SK-N-SH (cell line): ENCODE data around the gene SMYD3. TPM values are rescaled to one million over a fixed set of nuclear protein-coding genes. Genes with fewer than 3 reads are reported as not detected.

Experiments
- CTCF ChIA-PET: fragments of 300-600, 350-600 bp; formaldehyde crosslinking; extraction: SDS; loops from one replicate; lab custom pipeline; 2021; lab: Yijun Ruan, JAX
- POLR2A ChIA-PET: fragments of 350-600 bp; sonication (Branson Sonifier 250); formaldehyde crosslinking; extraction: SDS; loops from one replicate; lab custom pipeline; 2020; ENCODE audit warnings: antibody characterized with exemption, inconsistent platforms; lab: Yijun Ruan, JAX
- DNase-seq: peaks from one replicate; pipeline ENCODE4 v3.0.0; 2012
- H2AFZ ChIP-seq: fragments of 200-600 bp; sonication (generic); 2 replicates; pipeline ENCODE4 v1.8.1; 2016; ENCODE audit warnings: antibody characterized with exemption, mild to moderate bottlenecking, low read depth
- H3F3A ChIP-seq: fragments of 200-600 bp; sonication (generic); replicated peaks from 2 replicates; pipeline ENCODE3; 2016; ENCODE audit warnings: antibody characterized with exemption, mild to moderate bottlenecking; ENCODE audit not compliant: insufficient read depth
- H3K27ac ChIP-seq, 2 experiments: fragments of 200-500 bp in 1 of 2; fragments of 200-600 bp in 1 of 2; sonication (Bioruptor generic) in 1 of 2; sonication (generic), shearing (Covaris generic) in 1 of 2; 2 replicates each; pipeline versions ENCODE4 v1.5.1 to v1.6.1; 2014 to 2016; ENCODE audit warnings: low read depth in 2 of 2, inconsistent platforms in 1 of 2, low read length in 1 of 2, mild to moderate bottlenecking in 1 of 2, mixed read lengths in 1 of 2
- H3K27me3 ChIP-seq: fragments of 200-600 bp; sonication (generic), shearing (Covaris generic); 2 replicates; pipeline ENCODE4 v1.6.1; 2016; ENCODE audit warnings: mixed run types; ENCODE audit not compliant: insufficient read depth
- H3K36me3 ChIP-seq, 2 experiments: fragments of 200-500 bp in 1 of 2; fragments of 200-600 bp in 1 of 2; sonication (Bioruptor generic) in 1 of 2; sonication (generic) in 1 of 2; replicated peaks in 1 of 2; 2 replicates each; pipeline versions ENCODE3 to v1.5.1; 2014 to 2016; ENCODE audit warnings: low read length in 1 of 2, mild to moderate bottlenecking in 1 of 2; ENCODE audit not compliant: insufficient read depth in 2 of 2, control insufficient read depth in 1 of 2
- H3K4me1 ChIP-seq, 2 experiments: fragments of 200-500 bp in 1 of 2; fragments of 200-600 bp in 1 of 2; sonication (Bioruptor generic) in 1 of 2; sonication (generic), shearing (Covaris generic) in 1 of 2; 2 replicates each; pipeline versions ENCODE4 v1.5.1 to v1.6.1; 2014 to 2016; ENCODE audit warnings: low read depth in 1 of 2, low read length in 1 of 2, mixed run types in 1 of 2; ENCODE audit not compliant: insufficient read depth in 2 of 2, control insufficient read depth in 1 of 2
- H3K4me2 ChIP-seq: fragments of 200-600 bp; sonication (generic), shearing (Covaris generic); 2 replicates; pipeline ENCODE4 v1.6.1; 2017; ENCODE audit warnings: mixed run types
- H3K4me3 ChIP-seq, 2 experiments: fragments of 200-500 bp in 1 of 2; fragments of 200-600 bp in 1 of 2; sonication (Bioruptor generic) in 1 of 2; sonication (generic), shearing (Covaris generic) in 1 of 2; 2 replicates each; pipeline versions ENCODE4 v1.5.1 to v1.8.1; 2014 to 2016; ENCODE audit warnings: low read depth in 2 of 2, inconsistent platforms in 1 of 2, low read length in 1 of 2, mild to moderate bottlenecking in 1 of 2, mixed read lengths in 1 of 2, moderate library complexity in 1 of 2
- H3K79me2 ChIP-seq: fragments of 200-600 bp; sonication (generic); 2 replicates; pipeline ENCODE4 v1.8.1; 2017; ENCODE audit warnings: mild to moderate bottlenecking; ENCODE audit not compliant: insufficient read depth
- H3K9ac ChIP-seq: fragments of 200-600 bp; sonication (generic); 2 replicates; pipeline ENCODE4 v1.6.1; 2017; ENCODE audit warnings: mixed run types
- H3K9me2 ChIP-seq: fragments of 200-600 bp; sonication (generic); 2 replicates; pipeline ENCODE4 v1.6.1; 2017; ENCODE audit warnings: mixed run types
- H3K9me3 ChIP-seq: fragments of 200-600 bp; sonication (generic); 2 replicates; pipeline ENCODE4 v1.6.1; 2017; ENCODE audit warnings: mixed run types, mild to moderate bottlenecking, moderate library complexity
- H4K20me1 ChIP-seq: fragments of 200-600 bp; sonication (generic); 2 replicates; pipeline ENCODE4 v1.6.1; 2017; ENCODE audit warnings: mild to moderate bottlenecking, mixed run types; ENCODE audit not compliant: insufficient read depth
- CHD2 ChIP-seq: fragments of 150-350 bp; IDR thresholded peaks from 2 replicates; pipeline ENCODE4 v1.6.1; 2018; ENCODE audit warnings: low read length; ENCODE audit not compliant: partially characterized antibody
- FOSL2 ChIP-seq: IDR thresholded peaks from 2 replicates; pipeline ENCODE4 v1.4.0; 2012; ENCODE audit warnings: low read depth, mild to moderate bottlenecking, moderate library complexity, borderline replicate concordance
- FOXM1 ChIP-seq: IDR thresholded peaks from 2 replicates; pipeline ENCODE4 v1.4.0; 2012; ENCODE audit warnings: low read depth, mild to moderate bottlenecking
- MEF2A ChIP-seq: IDR thresholded peaks from 2 replicates; pipeline ENCODE4 v1.4.0; 2012; ENCODE audit warnings: low read depth, borderline replicate concordance
- MXI1 ChIP-seq: IDR thresholded peaks from 2 replicates; pipeline ENCODE4 v1.6.1; 2012; ENCODE audit warnings: mild to moderate bottlenecking, low read depth, low read length, improper control_type of control experiment
- NFIC ChIP-seq: IDR thresholded peaks from 2 replicates; pipeline ENCODE4 v1.4.0; 2012; ENCODE audit warnings: borderline replicate concordance
- POLR2AphosphoS5 ChIP-seq: IDR thresholded peaks from 2 replicates; pipeline ENCODE4 v1.6.1; 2012; ENCODE audit warnings: low read depth, low read length
- RCOR1 ChIP-seq: fragments of 150-350 bp; IDR thresholded peaks from 2 replicates; pipeline ENCODE4 v1.6.1; 2017; ENCODE audit warnings: antibody characterized with exemption, low read length
- RXRA ChIP-seq: IDR thresholded peaks from 2 replicates; pipeline ENCODE4 v1.4.0; 2012; ENCODE audit warnings: low read depth, mild to moderate bottlenecking, borderline replicate concordance
- TAF1 ChIP-seq: IDR thresholded peaks from 2 replicates; pipeline ENCODE4 v1.6.1; 2012; ENCODE audit warnings: low read depth, mild to moderate bottlenecking, low read length, moderate library complexity, borderline replicate concordance
- TCF12 ChIP-seq: IDR thresholded peaks from 2 replicates; pipeline ENCODE4 v1.4.0; 2012
- TEAD4 ChIP-seq: IDR thresholded peaks from 2 replicates; pipeline ENCODE4 v1.4.0; 2012; ENCODE audit warnings: mild to moderate bottlenecking, borderline replicate concordance; ENCODE audit not compliant: insufficient read depth
- WGBS: methylation state at CpG from one replicate; pipeline ENCODE4 v1.1.6; 2017; ENCODE audit warnings: low lambda C conversion rate; 5-methylcytosine and 5-hydroxymethylcytosine counted together
- polyA plus RNA-seq, 3 experiments: library from polyadenylated mRNA; depleted of rRNA; stranded (reverse); fragments of >200 nt; gene quantifications; 2 replicates each; pipeline ENCODE4 v1.2.3, GENCODE V29; 2012
- TF ChIP-seq, protein P1 (sequence below): fragments of 150-350 bp; IDR thresholded peaks from 2 replicates; pipeline ENCODE4 v1.6.1; 2016; ENCODE audit warnings: mild to moderate bottlenecking, low read depth, low read length
- TF ChIP-seq, protein P2 (sequence below): IDR thresholded peaks from 2 replicates; pipeline ENCODE4 v1.4.0; 2012; ENCODE audit warnings: low read depth, borderline replicate concordance
- TF ChIP-seq, protein P3 (sequence below): IDR thresholded peaks from 2 replicates; pipeline ENCODE4 v1.6.1; 2012; ENCODE audit warnings: mild to moderate bottlenecking, low read depth, low read length, moderate library complexity
- TF ChIP-seq, protein P4 (sequence below): IDR thresholded peaks from 2 replicates; pipeline ENCODE4 v1.4.0; 2012; ENCODE audit warnings: low read depth, borderline replicate concordance

The SMYD3 gene
- polyA plus RNA-seq, 1 of the 3 experiments (the other 2 are of a cell fraction) = 31.4 TPM

DNA sequence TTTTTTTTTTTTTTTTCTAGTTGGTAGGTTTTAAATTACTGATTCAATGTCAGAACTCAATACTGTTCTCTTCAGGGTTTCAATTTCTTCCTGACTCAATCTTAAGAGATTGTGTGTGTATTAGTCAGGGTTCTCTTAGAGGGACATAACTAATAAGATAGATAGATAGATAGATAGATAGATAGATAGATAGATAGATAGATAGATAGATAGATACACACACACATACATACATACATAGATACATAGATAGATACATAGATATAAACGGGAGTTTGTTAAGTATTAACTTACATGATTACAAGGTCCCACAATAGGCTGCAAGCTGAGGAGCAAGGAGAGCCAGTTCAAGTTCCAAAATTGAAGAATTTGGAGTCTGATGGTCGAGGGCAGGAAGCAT lies 251.3 kb downstream of the SMYD3 start:
- Histone ChIP-seq H3K79me2 (no peaks in the 10 kb centered on the region), H3K9ac (no peak overlapping the region), H4K20me1 (no peaks in the 10 kb centered on the region), H3K4me3 (no peak overlapping the region), H3K9me3 (no peaks in the 10 kb centered on the region), H3K9me2 (no peaks in the 10 kb centered on the region), H3K36me3 (no peaks in the 10 kb centered on the region), H2AFZ (no peak overlapping the region), H3K4me1 (no peaks in the 10 kb centered on the region), H3K27me3 (no peaks in the 10 kb centered on the region), H3F3A (no peaks in the 10 kb centered on the region), H3K4me2 (no peak overlapping the region), H3K27ac (no peak overlapping the region)
- TF ChIP-seq POLR2AphosphoS5 (no peak), TEAD4 (no peak), TAF1 (no peak)
- CTCF ChIA-PET = interaction anchor here (0.9 kb wide), 1 partner anchor 25 kb away, joined by 3 read pairs; no protein-coding TSS in a partner anchor
- DNase-seq = no peak
- WGBS = 72% methylated on average over 2 of the region's 2 CpGs
- POLR2A ChIA-PET = no interaction called here

DNA sequence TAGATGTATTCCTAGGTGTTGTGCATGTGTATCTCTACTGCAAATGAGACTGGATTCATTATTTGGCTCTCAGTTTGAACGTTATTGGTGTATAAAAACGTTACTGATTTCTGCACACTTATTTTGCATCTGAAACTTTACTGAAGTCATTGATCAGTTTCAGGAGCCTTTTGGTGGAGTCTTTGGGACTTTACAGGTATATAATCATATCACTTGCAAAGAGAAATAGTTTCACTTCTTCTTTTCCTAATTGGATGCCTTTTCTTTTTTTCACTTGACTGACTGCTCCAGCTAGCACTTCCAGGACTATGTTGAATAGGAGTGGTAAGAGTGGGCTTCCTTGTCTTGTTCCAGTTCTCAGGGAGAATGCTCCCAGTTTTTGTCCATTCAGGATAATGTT lies 252.2 kb downstream of the SMYD3 start:
- H3K4me2 ChIP-seq = no peak overlapping the region
- no peaks in the 10 kb centered on the region for H3F3A ChIP-seq
- H3K27ac ChIP-seq = no peak overlapping the region
- H3K4me3 ChIP-seq = no peak overlapping the region
- H3K9me2 ChIP-seq = no peaks in the 10 kb centered on the region
- no peaks in the 10 kb centered on the region for H3K27me3 ChIP-seq
- H3K36me3 ChIP-seq = no peaks in the 10 kb centered on the region
- TF ChIP-seq TCF12 = no peak
- TF ChIP-seq RXRA = no peak
- TF ChIP-seq MEF2A = no peak
- TF ChIP-seq NFIC = no peak
- no peak for TF ChIP-seq MXI1
- TF ChIP-seq, protein P1, sequence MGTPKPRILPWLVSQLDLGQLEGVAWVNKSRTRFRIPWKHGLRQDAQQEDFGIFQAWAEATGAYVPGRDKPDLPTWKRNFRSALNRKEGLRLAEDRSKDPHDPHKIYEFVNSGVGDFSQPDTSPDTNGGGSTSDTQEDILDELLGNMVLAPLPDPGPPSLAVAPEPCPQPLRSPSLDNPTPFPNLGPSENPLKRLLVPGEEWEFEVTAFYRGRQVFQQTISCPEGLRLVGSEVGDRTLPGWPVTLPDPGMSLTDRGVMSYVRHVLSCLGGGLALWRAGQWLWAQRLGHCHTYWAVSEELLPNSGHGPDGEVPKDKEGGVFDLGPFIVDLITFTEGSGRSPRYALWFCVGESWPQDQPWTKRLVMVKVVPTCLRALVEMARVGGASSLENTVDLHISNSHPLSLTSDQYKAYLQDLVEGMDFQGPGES = no peak
- TF ChIP-seq CHD2 = no peak
- TF ChIP-seq FOSL2 = no peak
- no peak for TF ChIP-seq POLR2AphosphoS5
- TF ChIP-seq RCOR1 = no peak
- TF ChIP-seq, protein P2, sequence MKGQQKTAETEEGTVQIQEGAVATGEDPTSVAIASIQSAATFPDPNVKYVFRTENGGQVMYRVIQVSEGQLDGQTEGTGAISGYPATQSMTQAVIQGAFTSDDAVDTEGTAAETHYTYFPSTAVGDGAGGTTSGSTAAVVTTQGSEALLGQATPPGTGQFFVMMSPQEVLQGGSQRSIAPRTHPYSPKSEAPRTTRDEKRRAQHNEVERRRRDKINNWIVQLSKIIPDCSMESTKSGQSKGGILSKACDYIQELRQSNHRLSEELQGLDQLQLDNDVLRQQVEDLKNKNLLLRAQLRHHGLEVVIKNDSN = no peak
- TF ChIP-seq, protein P3, sequence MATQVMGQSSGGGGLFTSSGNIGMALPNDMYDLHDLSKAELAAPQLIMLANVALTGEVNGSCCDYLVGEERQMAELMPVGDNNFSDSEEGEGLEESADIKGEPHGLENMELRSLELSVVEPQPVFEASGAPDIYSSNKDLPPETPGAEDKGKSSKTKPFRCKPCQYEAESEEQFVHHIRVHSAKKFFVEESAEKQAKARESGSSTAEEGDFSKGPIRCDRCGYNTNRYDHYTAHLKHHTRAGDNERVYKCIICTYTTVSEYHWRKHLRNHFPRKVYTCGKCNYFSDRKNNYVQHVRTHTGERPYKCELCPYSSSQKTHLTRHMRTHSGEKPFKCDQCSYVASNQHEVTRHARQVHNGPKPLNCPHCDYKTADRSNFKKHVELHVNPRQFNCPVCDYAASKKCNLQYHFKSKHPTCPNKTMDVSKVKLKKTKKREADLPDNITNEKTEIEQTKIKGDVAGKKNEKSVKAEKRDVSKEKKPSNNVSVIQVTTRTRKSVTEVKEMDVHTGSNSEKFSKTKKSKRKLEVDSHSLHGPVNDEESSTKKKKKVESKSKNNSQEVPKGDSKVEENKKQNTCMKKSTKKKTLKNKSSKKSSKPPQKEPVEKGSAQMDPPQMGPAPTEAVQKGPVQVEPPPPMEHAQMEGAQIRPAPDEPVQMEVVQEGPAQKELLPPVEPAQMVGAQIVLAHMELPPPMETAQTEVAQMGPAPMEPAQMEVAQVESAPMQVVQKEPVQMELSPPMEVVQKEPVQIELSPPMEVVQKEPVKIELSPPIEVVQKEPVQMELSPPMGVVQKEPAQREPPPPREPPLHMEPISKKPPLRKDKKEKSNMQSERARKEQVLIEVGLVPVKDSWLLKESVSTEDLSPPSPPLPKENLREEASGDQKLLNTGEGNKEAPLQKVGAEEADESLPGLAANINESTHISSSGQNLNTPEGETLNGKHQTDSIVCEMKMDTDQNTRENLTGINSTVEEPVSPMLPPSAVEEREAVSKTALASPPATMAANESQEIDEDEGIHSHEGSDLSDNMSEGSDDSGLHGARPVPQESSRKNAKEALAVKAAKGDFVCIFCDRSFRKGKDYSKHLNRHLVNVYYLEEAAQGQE = no peak
- TF ChIP-seq FOXM1 = no peak
- TF ChIP-seq, protein P4, sequence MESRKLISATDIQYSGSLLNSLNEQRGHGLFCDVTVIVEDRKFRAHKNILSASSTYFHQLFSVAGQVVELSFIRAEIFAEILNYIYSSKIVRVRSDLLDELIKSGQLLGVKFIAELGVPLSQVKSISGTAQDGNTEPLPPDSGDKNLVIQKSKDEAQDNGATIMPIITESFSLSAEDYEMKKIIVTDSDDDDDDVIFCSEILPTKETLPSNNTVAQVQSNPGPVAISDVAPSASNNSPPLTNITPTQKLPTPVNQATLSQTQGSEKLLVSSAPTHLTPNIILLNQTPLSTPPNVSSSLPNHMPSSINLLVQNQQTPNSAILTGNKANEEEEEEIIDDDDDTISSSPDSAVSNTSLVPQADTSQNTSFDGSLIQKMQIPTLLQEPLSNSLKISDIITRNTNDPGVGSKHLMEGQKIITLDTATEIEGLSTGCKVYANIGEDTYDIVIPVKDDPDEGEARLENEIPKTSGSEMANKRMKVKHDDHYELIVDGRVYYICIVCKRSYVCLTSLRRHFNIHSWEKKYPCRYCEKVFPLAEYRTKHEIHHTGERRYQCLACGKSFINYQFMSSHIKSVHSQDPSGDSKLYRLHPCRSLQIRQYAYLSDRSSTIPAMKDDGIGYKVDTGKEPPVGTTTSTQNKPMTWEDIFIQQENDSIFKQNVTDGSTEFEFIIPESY = no peak
- H3K9me3 ChIP-seq = no peaks in the 10 kb centered on the region
- H2AFZ ChIP-seq = no peak overlapping the region
- ChIA-PET CTCF (no interaction called here), POLR2A (no interaction called here)
- H4K20me1 ChIP-seq = no peaks in the 10 kb centered on the region
- H3K79me2 ChIP-seq = no peaks in the 10 kb centered on the region
- H3K4me1 ChIP-seq = no peaks in the 10 kb centered on the region
- 79% methylated on average over 2 of the region's 2 CpGs for WGBS
- DNase-seq = no peak
- no peak overlapping the region for H3K9ac ChIP-seq
